Activated T-helper 1 cell treated with anti-CD3 and anti-CD28 coated beads, Interleukin-12 subunit alpha, Interleukin-12 subunit beta, Interleukin-2, Interleukin-4 antibody, amounts not matched to agents 30 ng/mL and 10 ng/mL and 1 ng/mL, durations not matched to agents 14 hours and 24 hours and 36 hours (primary cell): Measurements from ENCODE around the gene UGT8. TPM values are rescaled to one million over a fixed set of nuclear protein-coding genes. Genes with fewer than 3 reads are reported as not detected.
"Not testable (repeated sequence)": the region's sequence is repeated elsewhere in the genome, so short reads cannot be mapped to it uniquely, and the experiment has no call there.

Experiments
- DNase-seq: peaks from one replicate; pipeline ENCODE4 v3.0.0; 2021; ENCODE audit warnings: low spot score
- H3K27ac Mint-ChIP-seq: one replicate; pipeline ENCODE4 v1.8.0; 2021; ENCODE audit warnings: mild to moderate bottlenecking, mixed read lengths
- H3K27me3 Mint-ChIP-seq: one replicate; pipeline ENCODE4 v1.8.0; 2022; ENCODE audit warnings: mild to moderate bottlenecking, moderate library complexity, mixed read lengths; ENCODE audit not compliant: insufficient read depth
- H3K36me3 Mint-ChIP-seq: one replicate; pipeline ENCODE4 v1.8.0; 2021; ENCODE audit warnings: low read depth, mixed read lengths
- H3K4me1 Mint-ChIP-seq: one replicate; pipeline ENCODE4 v1.8.0; 2021; ENCODE audit warnings: low read depth, mixed read lengths
- H3K4me3 Mint-ChIP-seq: one replicate; pipeline ENCODE4 v1.8.0; 2021; ENCODE audit warnings: mild to moderate bottlenecking, moderate library complexity, mixed read lengths
- H3K9me3 Mint-ChIP-seq: one replicate; pipeline ENCODE4 v1.8.0; 2021; ENCODE audit warnings: mixed read lengths
- intact Hi-C: fragments of 100-400 bp; cut with micrococcal nuclease; formaldehyde crosslinking; loops from one replicate; pipeline ENCODE4 v1.15.1; 2024
- total RNA-seq: library from RNA; stranded (reverse); gene quantifications from 2 replicates; pipeline ENCODE4 v1.2.3, GENCODE V29; 2022

UGT8 gene
- total RNA-seq = 0.07 TPM in 1 of 2 replicates, not detected in the other

- H3K27ac Mint-ChIP-seq = no peak within 1 kb of the TSS
- DNase-seq = no peak
- intact Hi-C loops = no loop called here
- H3K36me3 Mint-ChIP-seq = no peaks in the 10 kb centered on the region
- peaks cover 43% of the 10 kb centered on the region for H3K27me3 Mint-ChIP-seq
- H3K4me1 Mint-ChIP-seq = peaks cover 9% of the 10 kb centered on the region
- no peaks in the 10 kb centered on the region for H3K9me3 Mint-ChIP-seq
- peak within 1 kb of the TSS; percentile 22 for H3K4me3 Mint-ChIP-seq
These were observed at the start of gene UGT8 for GRCh38 chr4:114598191-114599121. Gene UGT8, plus strand, starts transcription at chr4:114598807. Its CDS starts 24,074 bp downstream, at chr4:114622881.

GRCh38 chr4:114549638-114550037 is 49.0 kb upstream of the UGT8 start:
- intact Hi-C loops = no loop called here
- H3K4me3 Mint-ChIP-seq = no peak overlapping the region
- no peak for DNase-seq
- no peak overlapping the region for H3K27ac Mint-ChIP-seq
- no peaks in the 10 kb centered on the region for H3K4me1 Mint-ChIP-seq
- no peaks in the 10 kb centered on the region for H3K9me3 Mint-ChIP-seq
- no peaks in the 10 kb centered on the region for H3K36me3 Mint-ChIP-seq
- H3K27me3 Mint-ChIP-seq = no peaks in the 10 kb centered on the region

GRCh38 chr4:114558446-114559020 is 40.1 kb upstream of the UGT8 start:
- H3K9me3 Mint-ChIP-seq = peaks cover 7% of the 10 kb centered on the region
- H3K4me1 Mint-ChIP-seq = no peaks in the 10 kb centered on the region
- H3K27ac Mint-ChIP-seq = no peak overlapping the region
- intact Hi-C loops = no loop called here
- no peaks in the 10 kb centered on the region for H3K36me3 Mint-ChIP-seq
- no peak for DNase-seq
- H3K27me3 Mint-ChIP-seq = no peaks in the 10 kb centered on the region
- no peak overlapping the region for H3K4me3 Mint-ChIP-seq

GRCh38 chr4:114561590-114561989 is 37.0 kb upstream of the UGT8 start:
- Mint-ChIP-seq H3K27me3 (no peaks in the 10 kb centered on the region), H3K4me1 (no peaks in the 10 kb centered on the region), H3K27ac (no peak overlapping the region), H3K9me3 (peaks cover 7% of the 10 kb centered on the region), H3K4me3 (no peak overlapping the region), H3K36me3 (no peaks in the 10 kb centered on the region)
- intact Hi-C loops = no loop called here
- DNase-seq = no peak

- no peaks in the 10 kb centered on the region for H3K36me3 Mint-ChIP-seq
- intact Hi-C loops = no loop called here
- no peaks in the 10 kb centered on the region for H3K27me3 Mint-ChIP-seq
- H3K27ac Mint-ChIP-seq = no peak overlapping the region
- no peaks in the 10 kb centered on the region for H3K4me1 Mint-ChIP-seq
- DNase-seq = no peak
- H3K4me3 Mint-ChIP-seq = no peak overlapping the region
- peaks cover 7% of the 10 kb centered on the region for H3K9me3 Mint-ChIP-seq
These were observed 36.3 kb upstream of the UGT8 start for GRCh38 chr4:114562176-114562904.

GRCh38 chr4:114563536-114564315 is 34.9 kb upstream of the UGT8 start:
- H3K9me3 Mint-ChIP-seq = no peaks in the 10 kb centered on the region
- H3K4me1 Mint-ChIP-seq = no peaks in the 10 kb centered on the region
- no peak for DNase-seq
- intact Hi-C loops = no loop called here
- H3K36me3 Mint-ChIP-seq = no peaks in the 10 kb centered on the region
- H3K27me3 Mint-ChIP-seq = no peaks in the 10 kb centered on the region
- no peak overlapping the region for H3K4me3 Mint-ChIP-seq
- H3K27ac Mint-ChIP-seq = no peak overlapping the region

- Mint-ChIP-seq H3K9me3 (peaks cover 8% of the 10 kb centered on the region), H3K4me3 (no peak overlapping the region), H3K27ac (no peak overlapping the region), H3K4me1 (no peaks in the 10 kb centered on the region), H3K27me3 (no peaks in the 10 kb centered on the region), H3K36me3 (no peaks in the 10 kb centered on the region)
- no peak for DNase-seq
- intact Hi-C loops = no loop called here
These were observed 21.2 kb upstream of the UGT8 start for GRCh38 chr4:114577386-114577785.

GRCh38 chr4:114582621-114583020 is 16.0 kb upstream of the UGT8 start:
- intact Hi-C loops = no loop called here
- no peak for DNase-seq
- no peak overlapping the region for H3K4me3 Mint-ChIP-seq
- H3K36me3 Mint-ChIP-seq = no peaks in the 10 kb centered on the region
- H3K4me1 Mint-ChIP-seq = no peaks in the 10 kb centered on the region
- peaks cover 2% of the 10 kb centered on the region for H3K27me3 Mint-ChIP-seq
- H3K27ac Mint-ChIP-seq = no peak overlapping the region
- peaks cover 8% of the 10 kb centered on the region for H3K9me3 Mint-ChIP-seq

- no peak overlapping the region for H3K4me3 Mint-ChIP-seq
- no peaks in the 10 kb centered on the region for H3K36me3 Mint-ChIP-seq
- H3K27ac Mint-ChIP-seq = no peak overlapping the region
- no peak for DNase-seq
- H3K27me3 Mint-ChIP-seq = peaks cover 2% of the 10 kb centered on the region
- no peaks in the 10 kb centered on the region for H3K4me1 Mint-ChIP-seq
- intact Hi-C loops = no loop called here
- H3K9me3 Mint-ChIP-seq = no peaks in the 10 kb centered on the region
These were observed 10.3 kb upstream of the UGT8 start for GRCh38 chr4:114588305-114588704.

- H3K27me3 Mint-ChIP-seq, H3K36me3 Mint-ChIP-seq, H3K9me3 Mint-ChIP-seq, DNase-seq, H3K4me3 Mint-ChIP-seq, H3K27ac Mint-ChIP-seq, H3K4me1 Mint-ChIP-seq, intact Hi-C loops: not testable (repeated sequence)
These were observed 8.2 kb upstream of the UGT8 start for GRCh38 chr4:114590360-114590759.

GRCh38 chr4:114593526-114593925 is 5.1 kb upstream of the UGT8 start:
- no peak overlapping the region for H3K4me3 Mint-ChIP-seq
- no peaks in the 10 kb centered on the region for H3K36me3 Mint-ChIP-seq
- H3K27me3 Mint-ChIP-seq = peaks cover 17% of the 10 kb centered on the region
- H3K27ac Mint-ChIP-seq = no peak overlapping the region
- intact Hi-C loops = no loop called here
- no peaks in the 10 kb centered on the region for H3K4me1 Mint-ChIP-seq
- no peak for DNase-seq
- no peaks in the 10 kb centered on the region for H3K9me3 Mint-ChIP-seq

GRCh38 chr4:114595207-114595606 is 3.4 kb upstream of the UGT8 start:
- Mint-ChIP-seq H3K4me3 (no peak overlapping the region), H3K27ac (no peak overlapping the region), H3K36me3 (no peaks in the 10 kb centered on the region), H3K9me3 (no peaks in the 10 kb centered on the region), H3K4me1 (peaks cover 9% of the 10 kb centered on the region), H3K27me3 (peaks cover 33% of the 10 kb centered on the region)
- intact Hi-C loops = no loop called here
- DNase-seq = no peak
